HEK293 (cell line): Measurements from ENCODE around the gene LIPA.

ENCODE experiments used
- CTCF ChIA-PET: fragments of 350-600 bp; formaldehyde crosslinking; extraction: SDS; loops from one replicate; lab custom pipeline; 2021; ENCODE audit warnings: antibody characterized with exemption; lab: Yijun Ruan, JAX
- POLR2A ChIA-PET: fragments of 300-600 bp; formaldehyde crosslinking; extraction: SDS; loops from one replicate; lab custom pipeline; 2020; ENCODE audit warnings: antibody characterized with exemption, inconsistent platforms; lab: Yijun Ruan, JAX
- H3K27ac ChIP-seq: fragments of 200-500 bp; sonication (Bioruptor generic); 2 replicates; pipeline ENCODE4 v1.5.1; 2014; ENCODE audit warnings: low read depth, low read length, control low read depth, inconsistent platforms; ENCODE audit errors: extremely low read depth
- H3K36me3 ChIP-seq, 2 experiments: fragments of 200-500 bp in 1 of 2; sonication (Bioruptor generic) in 1 of 2; 1 replicate in 1 of 2; 2 replicates in 1 of 2; pipeline ENCODE4 v1.5.1; 2014 to 2017; ENCODE audit warnings: inconsistent platforms in 2 of 2, low read length in 2 of 2; ENCODE audit not compliant: control insufficient read depth in 2 of 2, insufficient read depth in 1 of 2
- H3K4me1 ChIP-seq: fragments of 200-500 bp; sonication (Bioruptor generic); 2 replicates; pipeline ENCODE4 v1.5.1; 2014; ENCODE audit warnings: mild to moderate bottlenecking, low read length, inconsistent platforms; ENCODE audit not compliant: control insufficient read depth, insufficient read depth
- H3K4me3 ChIP-seq: 2 replicates; pipeline ENCODE4 v1.5.1; 2011; ENCODE audit warnings: low read depth, mild to moderate bottlenecking, control low read depth, low read length, moderate library complexity
- H3K9me3 ChIP-seq: fragments of 200-500 bp; sonication (Bioruptor generic); 2 replicates; pipeline ENCODE4 v1.5.1; 2014; ENCODE audit warnings: low read depth, low read length, inconsistent platforms; ENCODE audit not compliant: control insufficient read depth, insufficient read depth
- ATF2 ChIP-seq: fragments of 450-650 bp; formaldehyde crosslinking; IDR thresholded peaks from 2 replicates; pipeline ENCODE4 v1.5.1; 2016; ENCODE audit warnings: missing biosample characterization, missing genetic modification characterization, low read depth
- BCL11A ChIP-seq: fragments of 450-650 bp; formaldehyde crosslinking; IDR thresholded peaks from 2 replicates; pipeline ENCODE4 v1.5.1; 2016; ENCODE audit warnings: low read depth, missing biosample characterization, missing genetic modification characterization
- GLIS1 ChIP-seq: fragments of 450-650 bp; formaldehyde crosslinking; IDR thresholded peaks from 2 replicates; pipeline ENCODE4 v1.5.1; 2016; ENCODE audit warnings: missing biosample characterization, missing genetic modification characterization
- KLF8 ChIP-seq: fragments of 450-650 bp; formaldehyde crosslinking; IDR thresholded peaks from 2 replicates; pipeline ENCODE4 v1.5.1; 2016; ENCODE audit warnings: missing biosample characterization, missing genetic modification characterization
- MYNN ChIP-seq: fragments of 450-650 bp; formaldehyde crosslinking; IDR thresholded peaks from 2 replicates; pipeline ENCODE4 v1.5.1; 2016; ENCODE audit warnings: missing biosample characterization, missing genetic modification characterization, borderline replicate concordance
- OVOL3 ChIP-seq: fragments of 450-650 bp; formaldehyde crosslinking; IDR thresholded peaks from 2 replicates; pipeline ENCODE4 v1.5.1; 2016; ENCODE audit warnings: missing biosample characterization, missing genetic modification characterization
- PRDM2 ChIP-seq: fragments of 450-650 bp; formaldehyde crosslinking; IDR thresholded peaks from 2 replicates; pipeline ENCODE4 v1.5.1; 2016; ENCODE audit warnings: missing biosample characterization, missing genetic modification characterization, borderline replicate concordance
- YY2 ChIP-seq: fragments of 450-650 bp; formaldehyde crosslinking; IDR thresholded peaks from 2 replicates; pipeline ENCODE4 v1.5.1; 2016; ENCODE audit warnings: missing biosample characterization, missing genetic modification characterization
- ZBTB20 ChIP-seq: fragments of 450-650 bp; formaldehyde crosslinking; IDR thresholded peaks from 2 replicates; pipeline ENCODE4 v1.5.1; 2016; ENCODE audit warnings: missing biosample characterization, missing genetic modification characterization
- ZBTB8A ChIP-seq: fragments of 450-650 bp; formaldehyde crosslinking; IDR thresholded peaks from 2 replicates; pipeline ENCODE4 v1.5.1; 2016; ENCODE audit warnings: missing biosample characterization, missing genetic modification characterization
- ZNF114 ChIP-seq: fragments of 450-650 bp; formaldehyde crosslinking; IDR thresholded peaks from 2 replicates; pipeline ENCODE4 v1.5.0; 2017; ENCODE audit warnings: missing biosample characterization, missing genetic modification characterization
- ZNF121 ChIP-seq: fragments of 450-650 bp; formaldehyde crosslinking; IDR thresholded peaks from 2 replicates; pipeline ENCODE4 v1.5.1; 2016; ENCODE audit warnings: missing biosample characterization, missing genetic modification characterization
- ZNF155 ChIP-seq: fragments of 450-650 bp; formaldehyde crosslinking; IDR thresholded peaks from 2 replicates; pipeline ENCODE4 v1.5.1; 2016; ENCODE audit warnings: missing biosample characterization, missing genetic modification characterization
- ZNF16 ChIP-seq: fragments of 450-650 bp; formaldehyde crosslinking; IDR thresholded peaks from 2 replicates; pipeline ENCODE4 v1.5.1; 2016; ENCODE audit warnings: low read depth, missing biosample characterization, missing genetic modification characterization
- ZNF19 ChIP-seq: fragments of 450-650 bp; formaldehyde crosslinking; IDR thresholded peaks from 2 replicates; pipeline ENCODE4; 2016; ENCODE audit warnings: missing biosample characterization, missing genetic modification characterization, low read depth
- ZNF239 ChIP-seq: fragments of 450-650 bp; formaldehyde crosslinking; IDR thresholded peaks from 2 replicates; pipeline ENCODE4 v1.5.1; 2016; ENCODE audit warnings: missing biosample characterization, missing genetic modification characterization
- ZNF292 ChIP-seq: fragments of 450-650 bp; formaldehyde crosslinking; IDR thresholded peaks from 2 replicates; pipeline ENCODE4 v1.5.1; 2016; ENCODE audit warnings: low read depth, missing biosample characterization, missing genetic modification characterization, borderline replicate concordance
- ZNF311 ChIP-seq: fragments of 450-650 bp; formaldehyde crosslinking; IDR thresholded peaks from 2 replicates; pipeline ENCODE4 v1.5.1; 2017; ENCODE audit warnings: missing biosample characterization, missing genetic modification characterization, borderline replicate concordance
- ZNF350 ChIP-seq: fragments of 450-650 bp; formaldehyde crosslinking; IDR thresholded peaks from 2 replicates; pipeline ENCODE4 v1.5.0; 2017; ENCODE audit warnings: missing biosample characterization, mild to moderate bottlenecking, missing genetic modification characterization
- ZNF514 ChIP-seq: fragments of 450-650 bp; formaldehyde crosslinking; IDR thresholded peaks from 2 replicates; pipeline ENCODE4 v1.5.1; 2016; ENCODE audit warnings: missing biosample characterization, missing genetic modification characterization
- ZNF629 ChIP-seq: fragments of 450-650 bp; formaldehyde crosslinking; IDR thresholded peaks from 2 replicates; pipeline ENCODE4 v1.5.1; 2017; ENCODE audit warnings: missing biosample characterization, missing genetic modification characterization
- ZNF654 ChIP-seq: fragments of 450-650 bp; formaldehyde crosslinking; IDR thresholded peaks from 2 replicates; pipeline ENCODE4 v1.5.1; 2016; ENCODE audit warnings: low read depth, missing biosample characterization, missing genetic modification characterization
- ZNF843 ChIP-seq: fragments of 450-650 bp; formaldehyde crosslinking; IDR thresholded peaks from 2 replicates; pipeline ENCODE4 v1.5.1; 2016; ENCODE audit warnings: missing biosample characterization, missing genetic modification characterization
- TF ChIP-seq, protein P1 (sequence below): fragments of 450-650 bp; formaldehyde crosslinking; IDR thresholded peaks from 2 replicates; pipeline ENCODE4 v1.5.1; 2016; ENCODE audit warnings: missing biosample characterization, missing genetic modification characterization
- TF ChIP-seq, protein P2 (sequence below): fragments of 450-650 bp; formaldehyde crosslinking; IDR thresholded peaks from 2 replicates; pipeline ENCODE4 v1.5.0; 2017; ENCODE audit warnings: missing biosample characterization, missing genetic modification characterization, borderline replicate concordance
- TF ChIP-seq, protein P3 (sequence below): fragments of 450-650 bp; formaldehyde crosslinking; IDR thresholded peaks from 2 replicates; pipeline ENCODE4 v1.5.1; 2017; ENCODE audit warnings: missing biosample characterization, missing genetic modification characterization

Gene LIPA

GRCh38 chr10:89263531-89263930 lies 12.0 kb upstream of the LIPA start:
- H3K27ac ChIP-seq = no peak overlapping the region
- no peaks in the 10 kb centered on the region for H3K36me3 ChIP-seq
- H3K4me1 ChIP-seq = no peaks in the 10 kb centered on the region; the same call in 1 of the 2 replicates
- TF ChIP-seq ZNF629 (tag by site-specific recombination) (no peak), BCL11A (no peak), YY2 (no peak), ATF2 (no peak), ZNF114 (no peak), ZNF311 (tag by site-specific recombination) (no peak), PRDM2 (no peak), ZBTB8A (tag by site-specific recombination) (no peak), OVOL3 (tag by site-specific recombination) (no peak), ZNF350 (no peak), ZNF843 (tag by site-specific recombination) (no peak), ZNF514 (tag by site-specific recombination) (no peak), GLIS1 (tag by site-specific recombination) (no peak), ZNF654 (tag by site-specific recombination) (no peak), ZNF155 (tag by site-specific recombination) (no peak), ZNF16 (tag by site-specific recombination) (no peak), ZNF292 (tag by site-specific recombination) (no peak)
- TF ChIP-seq, protein P1, sequence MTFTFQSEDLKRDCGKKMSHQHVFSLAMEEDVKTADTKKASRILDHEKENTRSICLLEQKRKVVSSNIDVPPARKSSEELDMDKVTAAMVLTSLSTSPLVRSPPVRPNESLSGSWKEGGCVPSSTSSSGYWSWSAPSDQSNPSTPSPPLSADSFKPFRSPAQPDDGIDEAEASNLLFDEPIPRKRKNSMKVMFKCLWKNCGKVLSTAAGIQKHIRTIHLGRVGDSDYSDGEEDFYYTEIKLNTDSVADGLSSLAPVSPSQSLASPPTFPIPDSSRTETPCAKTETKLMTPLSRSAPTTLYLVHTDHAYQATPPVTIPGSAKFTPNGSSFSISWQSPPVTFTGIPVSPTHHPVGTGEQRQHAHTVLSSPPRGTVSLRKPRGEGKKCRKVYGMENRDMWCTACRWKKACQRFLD = no peak
- no peak overlapping the region for H3K4me3 ChIP-seq
- no peaks in the 10 kb centered on the region for H3K9me3 ChIP-seq
- CTCF ChIA-PET = interaction anchor here (0.7 kb wide), 1 partner anchor 101 kb away, joined by 3 read pairs; no protein-coding TSS in a partner anchor
- POLR2A ChIA-PET = no interaction called here

DNA sequence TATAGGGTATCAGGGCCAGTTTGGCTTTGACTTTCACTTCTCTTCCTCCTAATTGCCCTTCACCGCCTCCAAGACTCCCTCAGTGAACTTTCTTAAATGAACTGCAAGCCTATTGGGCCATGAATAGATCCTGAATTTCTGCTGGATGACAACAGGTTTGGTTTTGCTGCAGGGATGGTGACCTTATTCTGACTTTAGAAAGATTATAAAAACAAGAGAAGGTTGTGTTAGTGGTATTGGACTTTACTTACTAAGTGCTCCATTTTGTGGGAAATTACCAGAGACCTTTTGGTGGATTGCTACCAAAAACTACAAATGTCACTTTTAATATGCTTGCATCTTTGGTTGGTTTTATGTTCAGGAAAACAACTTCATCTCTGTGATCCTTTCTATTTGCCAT lies 11.5 kb upstream of the LIPA start:
- Histone ChIP-seq H3K4me1 (no peaks in the 10 kb centered on the region; the same call in 1 of the 2 replicates), H3K4me3 (no peak overlapping the region), H3K27ac (no peak overlapping the region), H3K36me3 (no peaks in the 10 kb centered on the region), H3K9me3 (no peaks in the 10 kb centered on the region)
- CTCF ChIA-PET = no interaction called here
- POLR2A ChIA-PET = no interaction called here
- TF ChIP-seq KLF8 (no peak), ZNF19 (tag by site-specific recombination) (no peak), ZNF239 (no peak), ZBTB20 (no peak), ZNF121 (tag by site-specific recombination) (no peak), MYNN (tag by site-specific recombination) (no peak)
- TF ChIP-seq, protein P2, sequence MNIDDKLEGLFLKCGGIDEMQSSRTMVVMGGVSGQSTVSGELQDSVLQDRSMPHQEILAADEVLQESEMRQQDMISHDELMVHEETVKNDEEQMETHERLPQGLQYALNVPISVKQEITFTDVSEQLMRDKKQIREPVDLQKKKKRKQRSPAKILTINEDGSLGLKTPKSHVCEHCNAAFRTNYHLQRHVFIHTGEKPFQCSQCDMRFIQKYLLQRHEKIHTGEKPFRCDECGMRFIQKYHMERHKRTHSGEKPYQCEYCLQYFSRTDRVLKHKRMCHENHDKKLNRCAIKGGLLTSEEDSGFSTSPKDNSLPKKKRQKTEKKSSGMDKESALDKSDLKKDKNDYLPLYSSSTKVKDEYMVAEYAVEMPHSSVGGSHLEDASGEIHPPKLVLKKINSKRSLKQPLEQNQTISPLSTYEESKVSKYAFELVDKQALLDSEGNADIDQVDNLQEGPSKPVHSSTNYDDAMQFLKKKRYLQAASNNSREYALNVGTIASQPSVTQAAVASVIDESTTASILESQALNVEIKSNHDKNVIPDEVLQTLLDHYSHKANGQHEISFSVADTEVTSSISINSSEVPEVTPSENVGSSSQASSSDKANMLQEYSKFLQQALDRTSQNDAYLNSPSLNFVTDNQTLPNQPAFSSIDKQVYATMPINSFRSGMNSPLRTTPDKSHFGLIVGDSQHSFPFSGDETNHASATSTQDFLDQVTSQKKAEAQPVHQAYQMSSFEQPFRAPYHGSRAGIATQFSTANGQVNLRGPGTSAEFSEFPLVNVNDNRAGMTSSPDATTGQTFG (tag by site-specific recombination) = no peak
- TF ChIP-seq, protein P3, sequence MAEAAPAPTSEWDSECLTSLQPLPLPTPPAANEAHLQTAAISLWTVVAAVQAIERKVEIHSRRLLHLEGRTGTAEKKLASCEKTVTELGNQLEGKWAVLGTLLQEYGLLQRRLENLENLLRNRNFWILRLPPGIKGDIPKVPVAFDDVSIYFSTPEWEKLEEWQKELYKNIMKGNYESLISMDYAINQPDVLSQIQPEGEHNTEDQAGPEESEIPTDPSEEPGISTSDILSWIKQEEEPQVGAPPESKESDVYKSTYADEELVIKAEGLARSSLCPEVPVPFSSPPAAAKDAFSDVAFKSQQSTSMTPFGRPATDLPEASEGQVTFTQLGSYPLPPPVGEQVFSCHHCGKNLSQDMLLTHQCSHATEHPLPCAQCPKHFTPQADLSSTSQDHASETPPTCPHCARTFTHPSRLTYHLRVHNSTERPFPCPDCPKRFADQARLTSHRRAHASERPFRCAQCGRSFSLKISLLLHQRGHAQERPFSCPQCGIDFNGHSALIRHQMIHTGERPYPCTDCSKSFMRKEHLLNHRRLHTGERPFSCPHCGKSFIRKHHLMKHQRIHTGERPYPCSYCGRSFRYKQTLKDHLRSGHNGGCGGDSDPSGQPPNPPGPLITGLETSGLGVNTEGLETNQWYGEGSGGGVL (tag by site-specific recombination) = no peak
